HG02884 (cell line): Measurements from ENCODE around the gene IGSF22.

Experiments used
- ATAC-seq: cut with Tn5 transposase; IDR thresholded peaks from one replicate; pipeline ENCODE4 v1.9.1; 2021; ENCODE audit warnings: mild to moderate bottlenecking, moderate library complexity; ENCODE audit not compliant: unreplicated experiment

Gene IGSF22

GRCh38 chr11:18715476-18715875, 10.5 kb downstream of the IGSF22 start:
- no peak for ATAC-seq

- ATAC-seq: no peak
Observed at GRCh38 chr11:18714443-18714780, 11.6 kb downstream of the IGSF22 start.

GRCh38 chr11:18713646-18714442, 12.1 kb downstream of the IGSF22 start:
- no peak for ATAC-seq

- no peak for ATAC-seq
Observed at GRCh38 chr11:18710545-18710944, 15.4 kb downstream of the IGSF22 start.

GRCh38 chr11:18709414-18709813, 16.6 kb downstream of the IGSF22 start:
- no peak for ATAC-seq

GRCh38 chr11:18707811-18708340, 18.1 kb downstream of the IGSF22 start:
- ATAC-seq: no peak

GRCh38 chr11:18706330-18707243, 19.4 kb downstream of the IGSF22 start:
- ATAC-seq: peak; percentile 63

- ATAC-seq: no peak
Observed at GRCh38 chr11:18705651-18706281, 20.2 kb downstream of the IGSF22 start.

- ATAC-seq: no peak
Observed at GRCh38 chr11:18704698-18705097, 21.3 kb downstream of the IGSF22 start.

GRCh38 chr11:18704045-18704645, 21.8 kb downstream of the IGSF22 start:
- no peak for ATAC-seq

GRCh38 chr11:18703001-18703763, 22.8 kb downstream of the IGSF22 start:
- ATAC-seq: no peak

GRCh38 chr11:18701614-18702216, 24.3 kb downstream of the IGSF22 start:
- ATAC-seq: no peak

GRCh38 chr11:18700872-18701271, 25.1 kb downstream of the IGSF22 start:
- no peak for ATAC-seq

GRCh38 chr11:18700375-18700774, 25.6 kb downstream of the IGSF22 start:
- ATAC-seq: no peak

- ATAC-seq: no peak
Observed at GRCh38 chr11:18699848-18700261, 26.1 kb downstream of the IGSF22 start.

- ATAC-seq: no peak
Observed at GRCh38 chr11:18699269-18699596, 26.8 kb downstream of the IGSF22 start.

GRCh38 chr11:18698341-18699268, 27.4 kb downstream of the IGSF22 start, which contains the start of gene TMEM86A:
Gene TMEM86A, plus strand, starts transcription at chr11:18698779. Its CDS starts 108 bp downstream, at chr11:18698887.
- ATAC-seq: peak; percentile 91

- ATAC-seq: no peak
Observed at GRCh38 chr11:18697576-18697975, 28.4 kb downstream of the IGSF22 start.
